HepG2 (cell line): ENCODE data around the gene PCYT2. TPM values are rescaled to one million over a fixed set of nuclear protein-coding genes. Genes with fewer than 3 reads are reported as not detected.

ENCODE experiments used
- AFF4 ChIP-seq: sonication (generic); formaldehyde crosslinking; IDR thresholded peaks from 2 replicates; pipeline ENCODE4 v1.4.0; 2020; ENCODE audit warnings: missing genetic modification reagents
- ERF ChIP-seq: IDR thresholded peaks from 2 replicates; pipeline ENCODE4 v1.6.1; 2018; ENCODE audit warnings: missing biosample characterization, missing genetic modification reagents
- GZF1 ChIP-seq: sonication (generic); formaldehyde crosslinking; IDR thresholded peaks from 2 replicates; pipeline ENCODE4 v1.5.1; 2020; ENCODE audit warnings: mild to moderate bottlenecking, missing genetic modification reagents
- IKZF4 ChIP-seq: sonication (generic); formaldehyde crosslinking; IDR thresholded peaks from 2 replicates; pipeline ENCODE4 v1.5.1; 2020; ENCODE audit warnings: borderline replicate concordance, mild to moderate bottlenecking, low read depth, missing genetic modification reagents; ENCODE audit errors: not compliant biosample characterization
- ISL2 ChIP-seq: sonication (generic); formaldehyde crosslinking; IDR thresholded peaks from 2 replicates; pipeline ENCODE4 v1.5.0; 2020; ENCODE audit warnings: missing genetic modification reagents
- MXI1 ChIP-seq: IDR thresholded peaks from 3 replicates; pipeline ENCODE4 v1.6.1; 2012; ENCODE audit warnings: low read depth, low read length, inconsistent platforms, borderline replicate concordance
- NFKBIZ ChIP-seq: IDR thresholded peaks from 2 replicates; pipeline ENCODE4 v1.6.1; 2018; ENCODE audit warnings: missing genetic modification reagents, missing compliant biosample characterization
- REPIN1 ChIP-seq: sonication (generic); formaldehyde crosslinking; IDR thresholded peaks from 2 replicates; pipeline ENCODE4 v1.8.0; 2022; ENCODE audit warnings: missing genetic modification reagents, low read depth, mild to moderate bottlenecking, borderline replicate concordance
- RORA ChIP-seq: sonication (generic); formaldehyde crosslinking; IDR thresholded peaks from 2 replicates; pipeline ENCODE4 v1.5.0; 2020; ENCODE audit warnings: mild to moderate bottlenecking, missing genetic modification reagents, moderate library complexity
- ZFP36L2 ChIP-seq: sonication (generic); formaldehyde crosslinking; IDR thresholded peaks from 2 replicates; pipeline ENCODE4 v1.4.0; 2020; ENCODE audit warnings: missing genetic modification reagents
- ZNF296 ChIP-seq: sonication (generic); formaldehyde crosslinking; conservative IDR thresholded peaks from 2 replicates; pipeline ENCODE4 v1.5.0; 2020; ENCODE audit warnings: mild to moderate bottlenecking, missing genetic modification reagents
- ZNF451 ChIP-seq: sonication (generic); formaldehyde crosslinking; IDR thresholded peaks from 2 replicates; pipeline ENCODE4 v1.5.0; 2020; ENCODE audit warnings: mild to moderate bottlenecking, missing genetic modification reagents
- ZNF652 ChIP-seq: IDR thresholded peaks from 2 replicates; pipeline ENCODE4 v1.6.1; 2016; ENCODE audit warnings: low read depth, borderline replicate concordance
- ZNF704 ChIP-seq: sonication (generic); formaldehyde crosslinking; IDR thresholded peaks from 2 replicates; pipeline ENCODE4 v1.8.1; 2023; ENCODE audit warnings: mild to moderate bottlenecking, inconsistent platforms, moderate library complexity, missing genetic modification reagents, borderline replicate concordance
- ZSCAN5A ChIP-seq: sonication (generic); formaldehyde crosslinking; IDR thresholded peaks from 2 replicates; pipeline ENCODE4 v1.8.0; 2022; ENCODE audit warnings: mild to moderate bottlenecking, missing genetic modification reagents, borderline replicate concordance
- polyA plus RNA-seq, 8 experiments: library from polyadenylated mRNA; depleted of rRNA in 3 of 8; stranded (reverse) in 7 of 8; unstranded in 1 of 8; fragments of >200 nt; fragmentation: Illumina TruSeq in 4 of 8; extraction: Trizol in 4 of 8; gene quantifications; 2 replicates each; pipeline versions ENCODE4 v1.2.1 to v1.2.3, GENCODE V29; 2011 to 2016; ENCODE audit warnings: low read depth in 4 of 8, missing spikeins in 1 of 8, mixed read lengths in 1 of 8; ENCODE audit not compliant: insufficient read depth in 1 of 8
- total RNA-seq, 5 experiments: library from RNA; depleted of rRNA; stranded (reverse); fragments of >200 nt; fragmentation: Illumina TruSeq; extraction: Trizol; gene quantifications; 2 replicates each; pipeline ENCODE4 v1.2.3, GENCODE V29; 2016; ENCODE audit warnings: low read depth in 1 of 5
- TF ChIP-seq, protein P1 (sequence below), 2 experiments: sonication (generic) in 1 of 2; formaldehyde crosslinking in 1 of 2; IDR thresholded peaks; 2 replicates each; pipeline versions ENCODE4 v1.4.0 to v1.6.1; 2016 to 2020; ENCODE audit warnings: borderline replicate concordance in 1 of 2, low read depth in 1 of 2, mild to moderate bottlenecking in 1 of 2, missing genetic modification reagents in 1 of 2

Gene PCYT2
- total and polyA plus RNA-seq, 2 of the 13 experiments (the other 11 are each of a cell fraction or from before 2014, with no cell fraction given) = 147 to 297 TPM

DNA sequence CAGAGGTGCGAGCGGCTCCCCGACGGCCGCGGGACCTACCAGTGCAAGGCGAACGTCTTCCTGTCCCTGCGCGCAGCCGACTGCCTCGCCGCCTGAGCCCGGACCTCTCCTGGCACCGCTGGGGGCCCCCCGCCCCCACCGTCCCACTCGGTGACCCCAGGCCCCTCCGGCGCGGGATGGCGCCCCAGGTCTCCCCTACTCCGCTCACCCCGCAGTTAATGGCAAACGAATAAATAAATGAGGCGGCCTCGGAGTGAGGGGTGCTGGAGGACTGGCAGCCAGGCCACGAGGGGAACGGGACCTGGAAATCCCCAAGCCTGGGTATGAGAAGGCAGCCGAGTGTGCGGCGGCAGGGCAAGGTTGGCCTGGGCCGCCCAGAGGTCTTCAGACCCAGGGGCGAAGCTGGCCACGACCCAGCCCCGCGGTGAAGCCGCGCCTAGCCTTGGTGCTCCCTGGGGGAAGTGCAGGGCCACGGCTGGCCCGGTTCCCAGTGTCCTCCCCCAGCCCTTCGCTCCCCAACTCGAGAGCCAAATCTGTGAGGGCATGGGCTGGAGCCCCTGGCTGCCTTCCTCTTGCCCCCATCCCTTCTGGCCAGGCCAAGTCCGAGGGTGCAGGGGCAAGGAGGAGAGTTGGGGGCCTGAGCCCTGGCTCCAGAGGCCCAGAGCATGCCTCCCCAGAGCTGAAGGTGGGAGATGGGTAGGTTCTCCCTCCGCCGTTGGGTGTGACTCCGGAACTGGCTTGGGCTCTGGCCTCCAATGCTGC, 8.4 kb downstream of the PCYT2 start (continued):
- no peak for TF ChIP-seq ZSCAN5A (CRISPR knock-in tag)
- no peak for TF ChIP-seq NFKBIZ (CRISPR knock-in tag)
- no peak for TF ChIP-seq MXI1
- TF ChIP-seq GZF1 (CRISPR knock-in tag) = 0 out of 2 replicates have a peak, but pooled peaks have one; percentile 22
- no peak for TF ChIP-seq ZNF652
- TF ChIP-seq ZFP36L2 (CRISPR knock-in tag) = no peak
- TF ChIP-seq ISL2 (CRISPR knock-in tag) = no peak; the same call in none of the 2 replicates
- TF ChIP-seq IKZF4 (CRISPR knock-in tag) = no peak
- peak; percentile 48; the same call in 1 of the 2 replicates for TF ChIP-seq REPIN1
- 0 out of 2 replicates have a peak, but pooled peaks have one; percentile 14 for TF ChIP-seq ZNF451
- 0 out of 2 replicates have a peak, but pooled peaks have one; percentile 6 for TF ChIP-seq ERF (CRISPR knock-in tag)
- no peak; the same call in 1 of the 2 replicates for TF ChIP-seq ZNF296 (CRISPR knock-in tag)
- TF ChIP-seq ZNF704 (CRISPR knock-in tag) = no peak
- TF ChIP-seq RORA = no peak
- no peak for TF ChIP-seq AFF4 (CRISPR knock-in tag)
- TF ChIP-seq, protein P1, sequence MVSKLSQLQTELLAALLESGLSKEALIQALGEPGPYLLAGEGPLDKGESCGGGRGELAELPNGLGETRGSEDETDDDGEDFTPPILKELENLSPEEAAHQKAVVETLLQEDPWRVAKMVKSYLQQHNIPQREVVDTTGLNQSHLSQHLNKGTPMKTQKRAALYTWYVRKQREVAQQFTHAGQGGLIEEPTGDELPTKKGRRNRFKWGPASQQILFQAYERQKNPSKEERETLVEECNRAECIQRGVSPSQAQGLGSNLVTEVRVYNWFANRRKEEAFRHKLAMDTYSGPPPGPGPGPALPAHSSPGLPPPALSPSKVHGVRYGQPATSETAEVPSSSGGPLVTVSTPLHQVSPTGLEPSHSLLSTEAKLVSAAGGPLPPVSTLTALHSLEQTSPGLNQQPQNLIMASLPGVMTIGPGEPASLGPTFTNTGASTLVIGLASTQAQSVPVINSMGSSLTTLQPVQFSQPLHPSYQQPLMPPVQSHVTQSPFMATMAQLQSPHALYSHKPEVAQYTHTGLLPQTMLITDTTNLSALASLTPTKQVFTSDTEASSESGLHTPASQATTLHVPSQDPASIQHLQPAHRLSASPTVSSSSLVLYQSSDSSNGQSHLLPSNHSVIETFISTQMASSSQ (IDR thresholded peaks at IDR 0.05; ENCODE audit: low read depth) = 0 out of 2 replicates have a peak, but pooled peaks have one; percentile 9
- TF ChIP-seq, protein P1 (CRISPR knock-in tag; IDR thresholded peaks at IDR 0.05; ENCODE audit: borderline replicate concordance) = no peak
